RWPE2 (cell line): ENCODE data around the gene FLRT1.

ENCODE experiments used
- ATAC-seq: fragments of 200-7000 bp; cut with Tn5 transposase; 3 replicates; pipeline ENCODE4 v1.9.1; 2021; ENCODE audit warnings: low read depth
- DNase-seq: peaks from one replicate; pipeline ENCODE4 v3.0.0-alpha.2; 2020; ENCODE audit warnings: low spot score
- H3K27ac ChIP-seq: fragments of 450-650 bp; 2 replicates; pipeline ENCODE4 v1.5.1; 2017; ENCODE audit warnings: mild to moderate bottlenecking; ENCODE audit not compliant: poor library complexity, severe bottlenecking
- H3K27me3 ChIP-seq: fragments of 250-450 bp; sonication (Bioruptor Pico); 2 replicates; pipeline ENCODE4 v1.5.1; 2021; ENCODE audit warnings: mild to moderate bottlenecking, moderate library complexity; ENCODE audit not compliant: insufficient read depth, poor library complexity, severe bottlenecking
- H3K36me3 ChIP-seq: fragments of 250-450 bp; sonication (Bioruptor Pico); 2 replicates; pipeline ENCODE4 v1.5.1; 2020; ENCODE audit warnings: low read depth, mild to moderate bottlenecking, moderate library complexity
- H3K4me1 ChIP-seq: fragments of 250-450 bp; sonication (Bioruptor Pico); 2 replicates; pipeline ENCODE4 v1.5.1; 2021; ENCODE audit warnings: mild to moderate bottlenecking, moderate library complexity; ENCODE audit not compliant: insufficient read depth, poor library complexity, severe bottlenecking
- H3K4me3 ChIP-seq: fragments of 250-450 bp; sonication (Bioruptor Pico); 2 replicates; pipeline ENCODE4 v1.5.1; 2021; ENCODE audit warnings: mild to moderate bottlenecking, moderate library complexity; ENCODE audit not compliant: severe bottlenecking
- H3K9me3 ChIP-seq: fragments of 250-450 bp; sonication (Bioruptor Pico); 2 replicates; pipeline ENCODE4 v1.5.1; 2021; ENCODE audit warnings: mild to moderate bottlenecking, moderate library complexity; ENCODE audit not compliant: severe bottlenecking
- TF ChIP-seq, protein P1 (sequence below): fragments of 450-650 bp; IDR thresholded peaks from one replicate; pipeline ENCODE4 v1.5.1; 2017; ENCODE audit warnings: mild to moderate bottlenecking, moderate library complexity; ENCODE audit not compliant: poor library complexity, severe bottlenecking

Gene FLRT1

DNA sequence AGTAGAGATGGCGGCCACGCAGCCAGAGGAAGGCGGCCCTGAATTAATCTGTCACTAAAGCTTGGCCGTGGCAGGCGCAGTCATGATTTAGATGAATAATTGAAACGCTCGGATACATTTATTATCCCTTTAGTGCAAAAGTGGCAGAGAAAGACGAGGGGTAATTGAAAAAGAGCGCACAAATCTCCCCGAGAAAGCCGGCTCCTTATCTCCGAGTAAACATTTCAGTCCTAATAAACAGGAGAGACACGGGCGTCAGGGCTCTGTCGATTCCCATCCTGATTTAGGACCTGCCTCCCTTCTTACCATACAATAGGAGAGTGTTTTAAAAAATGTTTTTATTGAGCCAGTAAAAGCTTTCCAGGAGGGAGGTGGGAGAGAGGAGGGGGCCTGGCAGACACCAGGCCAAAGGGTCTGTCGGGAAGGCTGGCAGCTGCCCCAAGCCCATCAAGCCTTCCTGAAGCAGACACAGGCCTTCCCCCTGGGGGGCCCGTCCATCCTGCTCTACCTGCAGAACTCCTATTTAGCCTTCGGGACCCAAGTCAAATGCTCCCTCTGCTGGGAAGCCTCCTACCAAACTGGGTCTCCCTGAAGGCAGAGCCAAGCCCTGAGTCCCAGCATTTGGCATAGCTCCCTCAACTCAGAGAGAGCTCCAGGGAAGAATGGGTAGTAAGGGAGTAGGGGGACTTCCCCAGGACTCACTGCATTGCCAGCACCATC is 26.7 kb upstream of the FLRT1 start:
- Histone ChIP-seq H3K4me3 (no peak overlapping the region), H3K9me3 (no peaks in the 10 kb centered on the region), H3K27me3 (no peaks in the 10 kb centered on the region), H3K27ac (no peak overlapping the region), H3K36me3 (no peaks in the 10 kb centered on the region), H3K4me1 (no peaks in the 10 kb centered on the region)
- TF ChIP-seq, protein P1, sequence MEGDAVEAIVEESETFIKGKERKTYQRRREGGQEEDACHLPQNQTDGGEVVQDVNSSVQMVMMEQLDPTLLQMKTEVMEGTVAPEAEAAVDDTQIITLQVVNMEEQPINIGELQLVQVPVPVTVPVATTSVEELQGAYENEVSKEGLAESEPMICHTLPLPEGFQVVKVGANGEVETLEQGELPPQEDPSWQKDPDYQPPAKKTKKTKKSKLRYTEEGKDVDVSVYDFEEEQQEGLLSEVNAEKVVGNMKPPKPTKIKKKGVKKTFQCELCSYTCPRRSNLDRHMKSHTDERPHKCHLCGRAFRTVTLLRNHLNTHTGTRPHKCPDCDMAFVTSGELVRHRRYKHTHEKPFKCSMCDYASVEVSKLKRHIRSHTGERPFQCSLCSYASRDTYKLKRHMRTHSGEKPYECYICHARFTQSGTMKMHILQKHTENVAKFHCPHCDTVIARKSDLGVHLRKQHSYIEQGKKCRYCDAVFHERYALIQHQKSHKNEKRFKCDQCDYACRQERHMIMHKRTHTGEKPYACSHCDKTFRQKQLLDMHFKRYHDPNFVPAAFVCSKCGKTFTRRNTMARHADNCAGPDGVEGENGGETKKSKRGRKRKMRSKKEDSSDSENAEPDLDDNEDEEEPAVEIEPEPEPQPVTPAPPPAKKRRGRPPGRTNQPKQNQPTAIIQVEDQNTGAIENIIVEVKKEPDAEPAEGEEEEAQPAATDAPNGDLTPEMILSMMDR = no peak
- DNase-seq = no peak
- no peak for ATAC-seq

DNA sequence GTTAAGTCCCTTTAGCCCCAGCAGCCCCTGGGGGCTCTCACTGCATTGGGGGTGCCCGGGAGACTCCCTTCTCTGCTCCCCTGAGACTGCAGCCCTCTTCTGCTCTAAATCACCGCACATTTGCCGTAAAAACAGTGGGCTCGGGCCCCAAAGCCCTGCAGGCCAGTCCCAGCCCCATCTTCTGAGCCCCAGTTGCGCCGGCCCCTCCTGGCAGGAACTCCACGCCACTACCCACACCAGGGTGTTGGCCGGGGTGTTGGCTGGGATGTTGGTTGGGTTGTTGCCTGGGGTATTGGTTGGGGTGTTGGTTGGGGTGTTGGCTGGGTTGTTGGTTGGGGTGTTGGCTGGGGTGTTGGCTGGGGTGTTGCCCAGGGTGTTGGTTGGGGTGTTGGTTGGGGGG is 26.0 kb upstream of the FLRT1 start:
- no peak for DNase-seq
- TF ChIP-seq, protein P1 = no peak
- H3K4me3 ChIP-seq = no peak overlapping the region
- H3K9me3 ChIP-seq = no peaks in the 10 kb centered on the region
- no peaks in the 10 kb centered on the region for H3K4me1 ChIP-seq
- no peaks in the 10 kb centered on the region for H3K36me3 ChIP-seq
- H3K27me3 ChIP-seq = no peaks in the 10 kb centered on the region
- ATAC-seq = no peak
- no peak overlapping the region for H3K27ac ChIP-seq

DNA sequence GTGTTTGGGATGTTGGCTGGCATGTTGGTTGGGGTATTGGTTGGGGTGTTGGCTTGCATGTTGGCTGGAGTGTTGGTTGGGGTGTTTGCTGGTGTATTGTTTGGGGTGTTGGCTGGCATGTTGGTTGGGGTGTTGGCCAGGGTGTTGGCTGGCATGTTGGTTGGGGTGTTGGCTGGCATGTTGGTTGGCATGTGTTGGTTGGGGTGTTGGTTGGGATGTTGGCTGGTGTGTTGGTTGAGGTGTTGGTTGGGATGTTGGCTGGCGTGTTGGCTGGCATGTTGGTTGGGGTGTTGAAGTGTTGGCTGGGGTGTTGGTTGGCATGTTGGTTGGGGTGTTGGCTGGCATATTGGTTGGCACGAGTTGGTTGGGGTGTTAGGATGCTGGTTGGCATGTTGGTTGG is 24.9 kb upstream of the FLRT1 start:
- Histone ChIP-seq H3K27ac (no peak overlapping the region), H3K27me3 (no peaks in the 10 kb centered on the region), H3K4me1 (no peaks in the 10 kb centered on the region), H3K4me3 (no peak overlapping the region), H3K9me3 (no peaks in the 10 kb centered on the region), H3K36me3 (no peaks in the 10 kb centered on the region)
- ATAC-seq = no peak
- DNase-seq = no peak
- TF ChIP-seq, protein P1 = no peak

GRCh38 chr11:64011371-64011770 is 24.4 kb upstream of the FLRT1 start:
- no peak overlapping the region for H3K27ac ChIP-seq
- TF ChIP-seq, protein P1 = no peak
- no peaks in the 10 kb centered on the region for H3K36me3 ChIP-seq
- no peaks in the 10 kb centered on the region for H3K27me3 ChIP-seq
- no peaks in the 10 kb centered on the region for H3K9me3 ChIP-seq
- no peaks in the 10 kb centered on the region for H3K4me1 ChIP-seq
- H3K4me3 ChIP-seq = no peak overlapping the region
- ATAC-seq (no peak), DNase-seq (no peak)

GRCh38 chr11:64013141-64013896 is 22.4 kb upstream of the FLRT1 start:
- DNase-seq (no peak), ATAC-seq (no peak)
- TF ChIP-seq, protein P1 = no peak
- Histone ChIP-seq H3K4me3 (no peak overlapping the region), H3K27me3 (no peaks in the 10 kb centered on the region), H3K36me3 (no peaks in the 10 kb centered on the region), H3K9me3 (no peaks in the 10 kb centered on the region), H3K4me1 (no peaks in the 10 kb centered on the region), H3K27ac (no peak overlapping the region)
